MCF 10A (cell line): ENCODE results near the gene RPS14. TPM values are rescaled to one million over a fixed set of nuclear protein-coding genes. Genes with fewer than 3 reads are reported as not detected.

Experiments
- BruUV-seq: library from RNA; stranded (reverse); fragments of 400-500 nt; replicated peaks from 2 replicates; lab custom pipeline; 2021; lab: Mats Ljungman, UMichigan
- CTCF ChIA-PET: fragments of 300-600 bp; sonication (Branson Sonifier 250); formaldehyde crosslinking; extraction: SDS; loops from one replicate; lab custom pipeline; 2021; ENCODE audit warnings: antibody characterized with exemption, inconsistent platforms; lab: Yijun Ruan, JAX
- POLR2A ChIA-PET: fragments of 300-600, 350-650 bp; sonication (Branson Sonifier 250); formaldehyde crosslinking; extraction: SDS; loops from one replicate; lab custom pipeline; 2020; ENCODE audit warnings: antibody characterized with exemption, inconsistent platforms; lab: Yijun Ruan, JAX
- DNase-seq: peaks from one replicate; pipeline ENCODE4 v3.0.0-alpha.2; 2018; ENCODE audit not compliant: unreplicated experiment
- H3K27ac Mint-ChIP-seq: one replicate; pipeline ENCODE4 v1.8.0; 2022; ENCODE audit warnings: mild to moderate bottlenecking, low read depth, mixed read lengths; ENCODE audit not compliant: unreplicated experiment
- H3K27me3 Mint-ChIP-seq: one replicate; pipeline ENCODE4 v1.8.0; 2022; ENCODE audit warnings: mixed read lengths; ENCODE audit not compliant: insufficient read depth, unreplicated experiment
- H3K36me3 Mint-ChIP-seq: one replicate; pipeline ENCODE4 v1.8.0; 2022; ENCODE audit warnings: mild to moderate bottlenecking, moderate library complexity, mixed read lengths; ENCODE audit not compliant: insufficient read depth, unreplicated experiment
- H3K4me1 Mint-ChIP-seq: one replicate; pipeline ENCODE4 v1.8.0; 2022; ENCODE audit warnings: mixed read lengths; ENCODE audit not compliant: insufficient read depth, unreplicated experiment
- H3K4me3 Mint-ChIP-seq: one replicate; pipeline ENCODE4 v1.8.0; 2022; ENCODE audit warnings: mild to moderate bottlenecking, moderate library complexity, mixed read lengths; ENCODE audit not compliant: unreplicated experiment
- H3K9me3 Mint-ChIP-seq: one replicate; pipeline ENCODE4 v1.8.0; 2022; ENCODE audit warnings: mixed read lengths; ENCODE audit not compliant: unreplicated experiment
- intact Hi-C: fragments of 100-400 bp; cut with micrococcal nuclease; formaldehyde crosslinking; loops from 2 replicates; pipeline ENCODE4 v1.14.1; 2022
- total RNA-seq: library from RNA; stranded (reverse); gene quantifications from 2 replicates; pipeline ENCODE4 v1.2.3, GENCODE V29; 2022
- TF ChIP-seq, protein P1 (sequence below): fragments of 200-600 bp; IDR thresholded peaks from one replicate; pipeline ENCODE4 v1.8.0; 2022; ENCODE audit warnings: antibody characterized with exemption, mild to moderate bottlenecking; ENCODE audit not compliant: unreplicated experiment

RPS14 gene
- total RNA-seq, 1 experiment from 2014 or later = 5,481 TPM

DNA sequence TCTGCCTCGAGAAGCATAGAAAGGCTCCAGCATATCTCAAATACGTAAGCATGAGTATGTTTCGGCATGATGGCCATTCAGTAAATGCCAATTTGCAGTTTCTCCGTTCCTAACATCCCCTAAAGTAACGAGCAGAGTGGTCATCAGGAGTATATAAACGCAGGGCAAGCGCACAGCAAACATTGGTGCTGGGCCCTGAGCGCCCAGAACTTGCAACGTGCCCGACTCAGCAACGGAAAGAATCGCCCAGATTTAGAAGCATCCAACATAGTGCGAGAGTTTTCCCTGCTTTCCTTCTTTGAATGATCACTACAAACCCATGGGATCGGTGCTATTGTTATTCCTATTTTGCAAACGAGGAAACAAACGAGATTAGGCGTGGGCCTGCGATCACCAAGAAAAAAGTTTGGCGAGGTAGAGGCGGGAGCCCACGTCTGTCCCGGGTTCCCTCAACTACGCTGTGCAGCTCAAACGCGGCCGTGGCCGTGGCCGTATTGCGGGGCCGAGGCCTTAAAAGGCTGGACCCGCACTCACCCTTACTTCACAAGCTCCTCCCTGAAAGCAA is 505 bp downstream of the RPS14 start:
- TSS peak; percentile 69 for BruUV-seq
- POLR2A ChIA-PET = interaction anchor here (0.6 to 2.6 kb wide), 40 partner anchors 9 to 1186 kb away, joined by 3 to 33 read pairs (median 4); partner anchors contain the start of genes RBM22, SLC26A2, SMIM3 and SYNPO

DNA sequence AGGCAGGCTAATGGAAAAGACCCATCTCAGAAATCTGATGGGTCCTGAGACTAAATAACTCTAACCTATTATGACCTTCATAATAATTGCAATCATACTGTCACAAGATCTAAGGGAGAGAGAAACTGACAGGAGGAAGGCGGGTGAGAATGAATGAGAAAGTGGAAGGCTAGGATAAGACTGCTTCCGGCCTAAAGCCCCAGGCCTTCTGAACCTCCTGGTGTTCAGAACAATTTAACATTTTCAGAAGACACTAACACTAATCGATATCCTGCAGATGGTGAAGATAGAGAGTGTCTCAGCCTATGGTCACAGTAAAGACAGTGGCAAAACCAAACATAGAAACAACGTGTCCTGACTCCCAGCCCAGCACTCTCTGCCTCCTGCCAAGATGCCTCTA is 1.2 kb downstream of the RPS14 start:
- Mint-ChIP-seq H3K27me3 (no peaks in the 10 kb centered on the region), H3K9me3 (no peaks in the 10 kb centered on the region), H3K27ac (peak overlapping the region; percentile 100), H3K4me1 (peaks cover 22% of the 10 kb centered on the region), H3K36me3 (peaks cover 69% of the 10 kb centered on the region), H3K4me3 (peak overlapping the region; percentile 85)
- TF ChIP-seq, protein P1, sequence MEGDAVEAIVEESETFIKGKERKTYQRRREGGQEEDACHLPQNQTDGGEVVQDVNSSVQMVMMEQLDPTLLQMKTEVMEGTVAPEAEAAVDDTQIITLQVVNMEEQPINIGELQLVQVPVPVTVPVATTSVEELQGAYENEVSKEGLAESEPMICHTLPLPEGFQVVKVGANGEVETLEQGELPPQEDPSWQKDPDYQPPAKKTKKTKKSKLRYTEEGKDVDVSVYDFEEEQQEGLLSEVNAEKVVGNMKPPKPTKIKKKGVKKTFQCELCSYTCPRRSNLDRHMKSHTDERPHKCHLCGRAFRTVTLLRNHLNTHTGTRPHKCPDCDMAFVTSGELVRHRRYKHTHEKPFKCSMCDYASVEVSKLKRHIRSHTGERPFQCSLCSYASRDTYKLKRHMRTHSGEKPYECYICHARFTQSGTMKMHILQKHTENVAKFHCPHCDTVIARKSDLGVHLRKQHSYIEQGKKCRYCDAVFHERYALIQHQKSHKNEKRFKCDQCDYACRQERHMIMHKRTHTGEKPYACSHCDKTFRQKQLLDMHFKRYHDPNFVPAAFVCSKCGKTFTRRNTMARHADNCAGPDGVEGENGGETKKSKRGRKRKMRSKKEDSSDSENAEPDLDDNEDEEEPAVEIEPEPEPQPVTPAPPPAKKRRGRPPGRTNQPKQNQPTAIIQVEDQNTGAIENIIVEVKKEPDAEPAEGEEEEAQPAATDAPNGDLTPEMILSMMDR = no peak
- no TSS peak for BruUV-seq
- intact Hi-C loops = no loop called here
- no peak for DNase-seq
- ChIA-PET POLR2A (interaction anchor here (0.9 to 1.0 kb wide), 2 partner anchors 11 to 253 kb away, joined by 3 to 4 read pairs; partner anchors contain the start of gene RBM22), CTCF (no interaction called here)

More for the DNA sequence above, 505 bp downstream of the RPS14 start:
- TF ChIP-seq, protein P1 = no peak
- no peaks in the 10 kb centered on the region for H3K27me3 Mint-ChIP-seq
- peak overlapping the region; percentile 85 for H3K4me3 Mint-ChIP-seq
- peaks cover 62% of the 10 kb centered on the region for H3K36me3 Mint-ChIP-seq
- no peaks in the 10 kb centered on the region for H3K9me3 Mint-ChIP-seq
- peaks cover 22% of the 10 kb centered on the region for H3K4me1 Mint-ChIP-seq
- intact Hi-C loops = no loop called here
- peak overlapping the region; percentile 100 for H3K27ac Mint-ChIP-seq
- CTCF ChIA-PET = interaction anchor here (0.7 to 4.7 kb wide), 13 partner anchors 9 to 590 kb away, joined by 3 to 36 read pairs (median 3); no protein-coding TSS in a partner anchor
- no peak for DNase-seq

DNA sequence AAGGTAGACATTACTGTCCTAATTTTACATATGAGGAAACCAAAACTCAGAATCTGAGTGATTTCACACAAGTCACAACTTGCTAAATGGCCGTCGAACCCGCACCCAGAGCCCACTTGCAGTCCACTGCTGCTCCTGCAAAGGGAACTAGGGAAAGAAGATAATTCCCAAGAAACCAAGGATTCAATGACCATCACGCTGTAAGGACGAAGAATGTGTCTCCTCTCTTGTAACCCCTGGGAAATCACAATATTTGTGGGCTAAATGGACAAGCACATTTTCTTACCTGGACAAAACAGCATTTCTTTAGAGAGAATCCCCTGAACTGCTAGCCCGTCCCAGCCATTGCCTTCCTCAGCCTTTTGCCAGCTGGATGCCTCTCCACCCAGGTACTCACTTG is 2.4 kb downstream of the RPS14 start:
- no peak for DNase-seq
- Mint-ChIP-seq H3K27ac (peak overlapping the region; percentile 100), H3K36me3 (peaks cover 77% of the 10 kb centered on the region), H3K9me3 (no peaks in the 10 kb centered on the region), H3K4me3 (peak overlapping the region; percentile 85), H3K4me1 (peaks cover 22% of the 10 kb centered on the region), H3K27me3 (no peaks in the 10 kb centered on the region)
- TF ChIP-seq, protein P1 = no peak
- POLR2A ChIA-PET = interaction anchor here (0.9 to 1.0 kb wide), 2 partner anchors 10 to 254 kb away, joined by 3 to 4 read pairs; partner anchors contain the start of gene RBM22
- no TSS peak for BruUV-seq
- CTCF ChIA-PET = interaction anchor here (0.7 to 2.1 kb wide), 4 partner anchors 10 to 54 kb away, joined by 3 to 6 read pairs (median 4); no protein-coding TSS in a partner anchor
- intact Hi-C loops = no loop called here

DNA sequence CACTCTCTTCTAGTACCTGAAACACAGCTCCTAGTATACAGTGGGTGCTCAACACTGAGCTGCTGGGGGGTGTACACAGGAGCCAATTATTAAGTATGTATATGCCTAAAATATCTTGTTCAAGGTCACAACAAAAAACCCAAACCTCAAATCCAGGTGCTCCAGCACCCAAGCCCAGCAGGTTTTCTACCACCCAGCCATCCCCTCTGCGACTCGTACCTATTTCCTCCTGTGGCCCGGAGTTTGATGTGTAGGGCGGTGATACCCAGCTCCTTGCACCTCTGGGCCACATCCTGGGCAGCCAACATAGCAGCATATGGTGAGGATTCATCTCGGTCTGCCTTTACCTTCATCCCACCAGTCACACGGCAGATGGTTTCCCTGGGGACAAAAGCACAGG is 3.0 kb downstream of the RPS14 start:
- Mint-ChIP-seq H3K4me3 (no peak overlapping the region), H3K27me3 (no peaks in the 10 kb centered on the region), H3K9me3 (no peaks in the 10 kb centered on the region), H3K36me3 (peaks cover 80% of the 10 kb centered on the region), H3K27ac (peak overlapping the region; percentile 64), H3K4me1 (peaks cover 22% of the 10 kb centered on the region)
- ChIA-PET POLR2A (interaction anchor here (0.6 to 1.0 kb wide), 2 partner anchors 21 to 311 kb away, joined by 3 to 4 read pairs; no protein-coding TSS in a partner anchor), CTCF (interaction anchor here (0.6 to 2.1 kb wide), 5 partner anchors 10 to 55 kb away, joined by 3 to 6 read pairs (median 4); no protein-coding TSS in a partner anchor)
- DNase-seq = no peak
- BruUV-seq = no TSS peak
- TF ChIP-seq, protein P1 = no peak
- intact Hi-C loops = no loop called here
